Ovary (tissue), 9 donors: ENCODE measurements around the gene AP3B2. TPM values are rescaled to one million over a fixed set of nuclear protein-coding genes. Genes with fewer than 3 reads are reported as not detected.

Source experiments
- DNase-seq, 5 donors: peaks; one replicate each; pipeline ENCODE4 v3.0.0-alpha.2; 2019 to 2020
- H3K27ac ChIP-seq, 2 donors: fragments of 200-600 bp; one replicate each; pipeline versions ENCODE4 v1.5.1 to v1.8.0; 2019 to 2022
- H3K27me3 ChIP-seq: fragments of 200-600 bp; one replicate; pipeline ENCODE4 v1.8.0; 2022
- H3K36me3 ChIP-seq: fragments of 200-600 bp; sonication (generic); one replicate; pipeline ENCODE4 v1.5.1; 2019
- H3K4me1 ChIP-seq: one replicate; pipeline ENCODE4 v1.8.1; 2013; ENCODE audit warnings: mild to moderate bottlenecking, moderate library complexity; ENCODE audit not compliant: insufficient read depth
- H3K4me3 ChIP-seq: fragments of 200-600 bp; sonication (generic); one replicate; pipeline ENCODE4 v1.5.1; 2017
- H3K9me3 ChIP-seq, 2 donors: fragments of 200-600 bp in 1 of 2; sonication (generic) in 1 of 2; one replicate each; pipeline versions ENCODE4 v1.5.1 to v1.8.1; 2013 to 2019; ENCODE audit warnings: mild to moderate bottlenecking in 1 of 2, moderate library complexity in 1 of 2
- CTCF ChIP-seq, 3 donors: fragments of 450-650 bp in 2 of 3; fragments of 200-600 bp in 1 of 3; IDR thresholded peaks; one replicate each; pipeline versions ENCODE4 v1.5.1 to v1.8.0; 2016 to 2022; ENCODE audit warnings: antibody characterized with exemption in 3 of 3, mild to moderate bottlenecking in 1 of 3
- EP300 ChIP-seq: sonication (generic); formaldehyde crosslinking; IDR thresholded peaks from one replicate; pipeline ENCODE4 v1.6.1; 2017; ENCODE audit warnings: antibody characterized with exemption
- POLR2A ChIP-seq: fragments of 450-650 bp; IDR thresholded peaks from one replicate; pipeline ENCODE4 v1.6.1; 2017; ENCODE audit warnings: antibody characterized with exemption, mild to moderate bottlenecking, moderate library complexity
- WGBS, 3 donors: extraction: QIAGEN DNeasy Blood & Tissue Kit in 1 of 3; methylation state at CpG; one replicate each; pipeline versions ENCODE4 v1.1.5 to v1.1.7; 2013 to 2017; 5-methylcytosine and 5-hydroxymethylcytosine counted together
- intact Hi-C, 4 donors: fragments of 100-400 bp; cut with DNase I; formaldehyde crosslinking; loops; one replicate each; pipeline versions ENCODE4 v1.11.0 to v1.15.1; 2022 to 2023
- polyA plus RNA-seq, 2 donors: library from polyadenylated mRNA; stranded (reverse); fragments of 200-250 nt in 1 of 2; fragments of 350-450 nt in 1 of 2; fragmentation: Illumina TruSeq in 1 of 2; extraction: RNeasy Lipid Tissue Mini Kit (QIAGEN cat#74804) in 1 of 2; gene quantifications; one replicate each; pipeline ENCODE4 v1.2.3, GENCODE V29; 2013 to 2014
- total RNA-seq, 7 donors: library from RNA; depleted of rRNA in 2 of 7; stranded (reverse); fragments of >200 nt in 2 of 7; fragmentation: NEBNext Ultra II Directional in 3 of 7; extraction: Animal tissue kit (Norgen Biotek cat#: 25700) in 3 of 7; gene quantifications; one replicate each; pipeline versions ENCODE4 v1.1.0 to v1.2.4, GENCODE V29; 2016 to 2023
- donor health status: DM: no; HTN: no; CAD: no; lungs with moderate emphysema.
- donor health status: DM: no; HTN: no; CAD: no.
- donor health status: Bipolar disorder and iron deficiency.
- donor health status: DM: yes; HTN: yes; CAD: no.
- donor health status: DM: no; HTN: no; CAD: no.
- donor health status: DM: yes; HTN: yes; CAD: no.

Gene AP3B2
- total and polyA plus RNA-seq, 9 donors, result 0.60 to 8.6 (median 1.7) TPM

DNA sequence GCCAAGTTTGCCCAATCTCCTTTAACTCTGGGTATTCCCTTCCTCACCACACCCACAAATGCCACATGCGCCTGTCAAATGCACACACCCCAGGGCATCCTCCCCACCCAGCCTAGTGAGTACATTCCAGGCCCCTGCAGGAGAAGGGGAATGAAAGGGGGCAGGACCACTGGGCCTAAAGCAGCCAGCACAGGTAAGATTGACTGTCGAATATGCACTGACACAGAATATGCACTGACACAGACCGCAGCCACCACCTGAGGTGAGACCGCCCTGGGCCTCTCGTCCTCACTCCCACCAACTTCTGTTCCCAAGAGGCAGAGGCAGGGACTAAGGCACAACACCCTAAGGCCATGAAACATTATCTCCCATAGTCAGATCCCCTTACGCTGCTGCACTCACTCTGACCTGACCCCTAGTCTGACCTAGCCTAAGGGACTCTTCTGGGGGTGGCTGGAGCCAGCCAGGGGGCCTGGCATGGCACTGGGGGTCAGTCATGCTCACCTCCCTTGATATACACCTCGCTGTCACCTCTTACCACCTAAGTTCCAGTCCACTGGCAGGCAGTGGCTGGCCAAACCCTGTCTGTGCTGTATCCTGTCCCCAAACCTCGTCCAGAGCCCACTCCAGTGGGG, 10.8 kb downstream of the AP3B2 start:
- intact Hi-C loops, result no loop called here
- H3K9me3 ChIP-seq, result no peaks in the 10 kb centered on the region
- H3K27ac ChIP-seq, result no peak overlapping the region
- no peak for DNase-seq
- H3K4me3 ChIP-seq, result no peak overlapping the region
- no peaks in the 10 kb centered on the region for H3K4me1 ChIP-seq
- TF ChIP-seq EP300, result no peak
- no peak for TF ChIP-seq CTCF (IDR thresholded peaks at IDR 0.05)
- TF ChIP-seq POLR2A, result no peak
- WGBS, 3 donors, result 71 to 85% (median 76%) methylated on average over 8 of the region's 8 CpGs
- H3K36me3 ChIP-seq, result no peaks in the 10 kb centered on the region
- H3K27me3 ChIP-seq, result no peaks in the 10 kb centered on the region

GRCh38 chr15:82697735-82698407, 11.8 kb downstream of the AP3B2 start:
- H3K9me3 ChIP-seq, result no peaks in the 10 kb centered on the region
- no peak for DNase-seq

GRCh38 chr15:82692171-82692570, 17.5 kb downstream of the AP3B2 start:
- TF ChIP-seq EP300, result no peak
- TF ChIP-seq CTCF (IDR thresholded peaks at IDR 0.05), result no peak
- TF ChIP-seq POLR2A, result no peak
- WGBS, 3 donors, result 90 to 93% (median 92%) methylated on average over 23 of the region's 23 CpGs
- intact Hi-C loops, result no loop called here

More at GRCh38 chr15:82697735-82698407, 11.8 kb downstream of the AP3B2 start:
- Histone ChIP-seq H3K4me3 (no peak overlapping the region), H3K4me1 (no peaks in the 10 kb centered on the region), H3K27me3 (no peaks in the 10 kb centered on the region), H3K27ac (no peak overlapping the region), H3K36me3 (no peaks in the 10 kb centered on the region)
- TF ChIP-seq POLR2A (no peak), CTCF (IDR thresholded peaks at IDR 0.05) (no peak), EP300 (no peak)
- intact Hi-C loops, result no loop called here
- WGBS, 3 donors, result 78 to 87% (median 82%) methylated on average over 9 of the region's 9 CpGs

GRCh38 chr15:82689147-82689546, 20.5 kb downstream of the AP3B2 start:
- WGBS, 3 donors, result 92 to 96% (median 93%) methylated on average over 8 of the region's 8 CpGs
- no peak overlapping the region for H3K27ac ChIP-seq
- no peak for DNase-seq

More at GRCh38 chr15:82692171-82692570, 17.5 kb downstream of the AP3B2 start:
- Histone ChIP-seq H3K27ac (no peak overlapping the region), H3K36me3 (no peaks in the 10 kb centered on the region), H3K27me3 (no peaks in the 10 kb centered on the region), H3K9me3 (no peaks in the 10 kb centered on the region), H3K4me3 (no peak overlapping the region), H3K4me1 (no peaks in the 10 kb centered on the region)
- no peak for DNase-seq

More at GRCh38 chr15:82689147-82689546, 20.5 kb downstream of the AP3B2 start:
- H3K9me3 ChIP-seq, result no peaks in the 10 kb centered on the region
- H3K36me3 ChIP-seq, result no peaks in the 10 kb centered on the region
- intact Hi-C loops, result no loop called here
- no peak overlapping the region for H3K4me3 ChIP-seq
- no peaks in the 10 kb centered on the region for H3K27me3 ChIP-seq
- no peak for TF ChIP-seq POLR2A
- no peak for TF ChIP-seq EP300
- no peak for TF ChIP-seq CTCF (IDR thresholded peaks at IDR 0.05)
- H3K4me1 ChIP-seq, result no peaks in the 10 kb centered on the region
